Measurements from ENCODE around the gene STX10.
A peak's percentile ranks its signal among the peaks of the same experiment; 100 is the strongest.

The STX10 gene

GRCh38 chr19:13099073-13099999 lies 50.8 kb downstream of the STX10 start:
- DNase-seq: peak; percentile 52

- peak; percentile 74 for DNase-seq
Measured at GRCh38 chr19:13098277-13099072, 51.7 kb downstream of the STX10 start.

GRCh38 chr19:13097463-13098258 lies 52.5 kb downstream of the STX10 start:
- DNase-seq: no peak

GRCh38 chr19:13097033-13097462 lies 53.1 kb downstream of the STX10 start:
- no peak for DNase-seq

- DNase-seq: no peak
Measured at GRCh38 chr19:13095934-13096927, 53.9 kb downstream of the STX10 start.

GRCh38 chr19:13095393-13095784 lies 54.8 kb downstream of the STX10 start:
- no peak for DNase-seq

GRCh38 chr19:13094771-13095392 lies 55.3 kb downstream of the STX10 start:
- no peak for DNase-seq

GRCh38 chr19:13094106-13094504 lies 56.1 kb downstream of the STX10 start:
- no peak for DNase-seq
